ENCODE results near the gene LMBR1. TPM values are rescaled to one million over a fixed set of nuclear protein-coding genes. Genes with fewer than 3 reads are reported as not detected.

The LMBR1 gene
- total RNA-seq, 1 donor from 2014 or later, result 49.7 TPM

- Mint-ChIP-seq H3K4me3 (ENCODE audit: unreplicated experiment) (no peak overlapping the region), H3K9me3 (ENCODE audit: unreplicated experiment) (no peaks in the 10 kb centered on the region), H3K27ac (ENCODE audit: unreplicated experiment) (peak overlapping the region; percentile 95), H3K27me3 (ENCODE audit: low read depth, unreplicated experiment) (no peaks in the 10 kb centered on the region), H3K36me3 (ENCODE audit: low read depth, unreplicated experiment) (no peaks in the 10 kb centered on the region), H3K4me1 (ENCODE audit: low read depth, unreplicated experiment) (peaks cover 23% of the 10 kb centered on the region)
- Histone ChIP-seq H3K4me1 (ENCODE audit: insufficient read depth, low read length) (no peaks in the 10 kb centered on the region), H3K36me3 (ENCODE audit: insufficient read depth, low read length) (no peaks in the 10 kb centered on the region), H4K20me1 (ENCODE audit: insufficient read depth, low read length) (no peaks in the 10 kb centered on the region), H3K4me2 (ENCODE audit: low read length) (no peak overlapping the region), H3K4me3 (ENCODE audit: insufficient read depth, low read depth, low read length) (no peak overlapping the region), H3K9me3 (ENCODE audit: insufficient read depth, low read depth, low read length) (no peaks in the 10 kb centered on the region), H3K27me3 (ENCODE audit: insufficient read depth, low read length) (no peaks in the 10 kb centered on the region), H2AFZ (ENCODE audit: low read depth, low read length) (no peak overlapping the region), H3K9ac (ENCODE audit: low read length) (no peak overlapping the region), H3K27ac (ENCODE audit: low read depth, low read length) (no peak overlapping the region), H3K79me2 (ENCODE audit: insufficient read depth, low read length) (no peaks in the 10 kb centered on the region)
- DNase-seq (ENCODE audit: low read depth) (peak; percentile 25), FAIRE-seq (no peak)
- no peak for TF ChIP-seq EZH2 (IDR thresholded peaks at IDR 0.05; ENCODE audit: insufficient read depth, low read length)
- TF ChIP-seq, protein P1, sequence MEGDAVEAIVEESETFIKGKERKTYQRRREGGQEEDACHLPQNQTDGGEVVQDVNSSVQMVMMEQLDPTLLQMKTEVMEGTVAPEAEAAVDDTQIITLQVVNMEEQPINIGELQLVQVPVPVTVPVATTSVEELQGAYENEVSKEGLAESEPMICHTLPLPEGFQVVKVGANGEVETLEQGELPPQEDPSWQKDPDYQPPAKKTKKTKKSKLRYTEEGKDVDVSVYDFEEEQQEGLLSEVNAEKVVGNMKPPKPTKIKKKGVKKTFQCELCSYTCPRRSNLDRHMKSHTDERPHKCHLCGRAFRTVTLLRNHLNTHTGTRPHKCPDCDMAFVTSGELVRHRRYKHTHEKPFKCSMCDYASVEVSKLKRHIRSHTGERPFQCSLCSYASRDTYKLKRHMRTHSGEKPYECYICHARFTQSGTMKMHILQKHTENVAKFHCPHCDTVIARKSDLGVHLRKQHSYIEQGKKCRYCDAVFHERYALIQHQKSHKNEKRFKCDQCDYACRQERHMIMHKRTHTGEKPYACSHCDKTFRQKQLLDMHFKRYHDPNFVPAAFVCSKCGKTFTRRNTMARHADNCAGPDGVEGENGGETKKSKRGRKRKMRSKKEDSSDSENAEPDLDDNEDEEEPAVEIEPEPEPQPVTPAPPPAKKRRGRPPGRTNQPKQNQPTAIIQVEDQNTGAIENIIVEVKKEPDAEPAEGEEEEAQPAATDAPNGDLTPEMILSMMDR (IDR thresholded peaks at IDR 0.05; ENCODE audit: insufficient read depth, low read depth, low read length), result no peak
Measured at GRCh38 chr7:156665101-156665500, 227.9 kb downstream of the LMBR1 start.

DNA sequence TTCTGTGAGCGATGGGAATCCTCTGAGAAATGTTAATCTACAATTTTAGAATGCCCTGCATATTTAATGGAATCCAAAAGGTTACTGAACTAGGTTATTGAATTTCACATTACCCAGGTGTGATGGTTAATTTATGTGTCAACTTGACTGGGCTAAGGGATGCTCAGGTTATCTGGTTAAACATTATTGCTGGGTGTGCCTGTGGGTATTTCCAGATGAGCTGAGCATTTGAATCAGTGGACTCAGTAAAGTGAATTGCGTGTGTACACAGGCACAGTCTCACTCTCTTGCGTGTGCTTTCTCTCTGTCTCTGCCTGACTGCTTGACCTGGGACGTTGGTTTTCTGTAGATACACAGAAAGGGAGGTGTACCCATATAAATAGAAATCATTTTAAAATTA, 230.7 kb downstream of the LMBR1 start:
- Histone ChIP-seq H3K79me2 (ENCODE audit: insufficient read depth, low read length) (no peaks in the 10 kb centered on the region), H3K4me3 (ENCODE audit: insufficient read depth, low read depth, low read length) (no peak overlapping the region), H3K9ac (ENCODE audit: low read length) (no peak overlapping the region), H4K20me1 (ENCODE audit: insufficient read depth, low read length) (no peaks in the 10 kb centered on the region), H3K36me3 (ENCODE audit: insufficient read depth, low read length) (no peaks in the 10 kb centered on the region), H3K27me3 (ENCODE audit: insufficient read depth, low read length) (no peaks in the 10 kb centered on the region), H3K27ac (ENCODE audit: low read depth, low read length) (no peak overlapping the region), H3K4me2 (ENCODE audit: low read length) (no peak overlapping the region), H3K4me1 (ENCODE audit: insufficient read depth, low read length) (no peaks in the 10 kb centered on the region), H3K9me3 (ENCODE audit: insufficient read depth, low read depth, low read length) (no peaks in the 10 kb centered on the region), H2AFZ (ENCODE audit: low read depth, low read length) (no peak overlapping the region)
- no peaks in the 10 kb centered on the region for H3K9me3 Mint-ChIP-seq (ENCODE audit: unreplicated experiment)
- TF ChIP-seq EZH2 (IDR thresholded peaks at IDR 0.05; ENCODE audit: insufficient read depth, low read length), result no peak
- TF ChIP-seq, protein P1 (IDR thresholded peaks at IDR 0.05; ENCODE audit: insufficient read depth, low read depth, low read length), result no peak
- peaks cover 17% of the 10 kb centered on the region for H3K4me1 Mint-ChIP-seq (ENCODE audit: low read depth, unreplicated experiment)
- H3K4me3 Mint-ChIP-seq (ENCODE audit: unreplicated experiment), result no peak overlapping the region
- FAIRE-seq (no peak), DNase-seq (ENCODE audit: low read depth) (no peak)
- no peaks in the 10 kb centered on the region for H3K27me3 Mint-ChIP-seq (ENCODE audit: low read depth, unreplicated experiment)
- no peaks in the 10 kb centered on the region for H3K36me3 Mint-ChIP-seq (ENCODE audit: low read depth, unreplicated experiment)
- H3K27ac Mint-ChIP-seq (ENCODE audit: unreplicated experiment), result no peak overlapping the region

GRCh38 chr7:156661637-156662036, 231.3 kb downstream of the LMBR1 start:
- FAIRE-seq (no peak), DNase-seq (ENCODE audit: low read depth) (no peak)
- Mint-ChIP-seq H3K27me3 (ENCODE audit: low read depth, unreplicated experiment) (no peaks in the 10 kb centered on the region), H3K4me1 (ENCODE audit: low read depth, unreplicated experiment) (peaks cover 16% of the 10 kb centered on the region), H3K4me3 (ENCODE audit: unreplicated experiment) (no peak overlapping the region), H3K27ac (ENCODE audit: unreplicated experiment) (no peak overlapping the region), H3K36me3 (ENCODE audit: low read depth, unreplicated experiment) (no peaks in the 10 kb centered on the region), H3K9me3 (ENCODE audit: unreplicated experiment) (no peaks in the 10 kb centered on the region)
- no peak overlapping the region for H3K4me3 ChIP-seq (ENCODE audit: insufficient read depth, low read depth, low read length)
- TF ChIP-seq EZH2 (IDR thresholded peaks at IDR 0.05; ENCODE audit: insufficient read depth, low read length), result no peak
- TF ChIP-seq, protein P1 (IDR thresholded peaks at IDR 0.05; ENCODE audit: insufficient read depth, low read depth, low read length), result no peak
- H3K27ac ChIP-seq (ENCODE audit: low read depth, low read length), result no peak overlapping the region
- no peaks in the 10 kb centered on the region for H4K20me1 ChIP-seq (ENCODE audit: insufficient read depth, low read length)
- no peaks in the 10 kb centered on the region for H3K79me2 ChIP-seq (ENCODE audit: insufficient read depth, low read length)
- no peak overlapping the region for H3K9ac ChIP-seq (ENCODE audit: low read length)
- H3K4me1 ChIP-seq (ENCODE audit: insufficient read depth, low read length), result no peaks in the 10 kb centered on the region
- no peaks in the 10 kb centered on the region for H3K9me3 ChIP-seq (ENCODE audit: insufficient read depth, low read depth, low read length)
- H3K4me2 ChIP-seq (ENCODE audit: low read length), result no peak overlapping the region
- no peaks in the 10 kb centered on the region for H3K27me3 ChIP-seq (ENCODE audit: insufficient read depth, low read length)
- H3K36me3 ChIP-seq (ENCODE audit: insufficient read depth, low read length), result no peaks in the 10 kb centered on the region
- H2AFZ ChIP-seq (ENCODE audit: low read depth, low read length), result no peak overlapping the region

All from astrocyte (in vitro differentiated cells and primary cell).